Activated CD8-positive, alpha-beta memory T cell treated with anti-CD3 and anti-CD28 coated beads, Interleukin-2, amount 50 U/mL, for 1 hour (primary cell): Measurements from ENCODE around the gene FLT1.

ENCODE experiments used
- DNase-seq: peaks from one replicate; pipeline ENCODE4 v3.0.0-alpha.2; 2020; ENCODE audit errors: extremely low read depth

The FLT1 gene

DNA sequence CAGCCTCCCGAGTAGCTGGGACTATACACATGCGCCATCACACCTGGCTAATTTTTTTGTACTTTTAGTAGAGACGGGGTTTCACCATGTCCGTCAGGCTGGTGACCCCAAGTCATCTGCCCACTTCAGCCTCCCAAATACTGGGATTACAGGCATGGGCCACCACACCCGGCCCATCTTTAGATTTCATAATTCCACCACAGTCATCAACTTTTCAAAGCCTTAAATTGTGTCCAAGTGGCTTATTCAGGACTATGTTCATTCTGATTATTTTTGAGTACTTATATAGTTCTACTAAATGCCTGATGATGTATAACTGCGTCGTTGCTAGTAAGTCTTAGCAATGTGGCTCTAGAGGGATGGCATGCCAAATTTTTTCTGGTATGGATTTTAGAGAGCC is 36.9 kb downstream of the FLT1 start:
- DNase-seq = no peak

GRCh38 chr13:28457521-28457920 is 37.4 kb downstream of the FLT1 start:
- DNase-seq = no peak

DNA sequence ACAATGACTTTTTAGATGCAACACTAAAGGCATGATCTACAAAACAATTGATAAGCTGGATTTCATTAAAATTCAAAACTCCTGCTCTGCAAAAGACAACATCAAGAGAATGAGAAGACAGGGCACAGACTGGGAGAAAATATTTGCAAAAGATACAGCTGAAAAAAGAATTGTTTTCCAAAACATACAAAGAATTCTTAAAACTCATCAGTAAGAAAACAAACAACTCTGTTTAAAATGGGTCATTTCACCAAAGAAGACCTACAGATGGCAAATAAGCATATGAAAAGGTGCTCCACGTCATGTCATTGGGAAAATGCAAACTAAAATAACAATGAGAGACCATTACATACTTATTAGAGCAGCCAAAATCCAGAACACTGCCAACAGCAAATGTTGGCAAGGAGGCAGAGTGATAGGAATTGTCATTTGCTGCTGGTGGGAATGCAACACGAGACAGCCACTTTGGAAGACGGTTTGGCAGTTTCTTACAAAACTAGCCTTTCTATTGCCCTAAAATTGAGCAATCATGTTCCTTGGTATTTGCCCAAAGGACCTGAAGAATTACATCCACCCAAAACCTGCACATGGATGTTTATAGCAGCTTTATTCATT is 39.2 kb downstream of the FLT1 start:
- no peak for DNase-seq

DNA sequence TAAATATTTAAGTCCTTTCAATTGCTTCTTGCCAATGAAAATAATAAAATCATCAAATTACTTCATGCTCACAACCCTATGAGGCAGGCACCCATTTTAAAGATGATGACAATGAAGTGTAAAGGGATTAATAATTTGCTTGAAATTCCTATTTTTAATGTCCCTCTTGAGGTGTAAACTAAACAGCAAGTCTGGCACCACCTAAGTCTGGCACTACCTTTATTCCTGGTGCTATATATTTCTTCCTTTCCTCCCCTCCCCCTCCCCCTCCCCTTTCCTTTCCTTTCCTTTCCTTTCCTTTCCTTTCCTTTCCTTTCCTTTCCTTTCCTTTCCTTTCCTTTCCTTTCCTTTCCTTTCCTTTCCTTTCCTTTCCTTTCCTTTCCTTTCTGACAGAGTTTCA is 42.2 kb downstream of the FLT1 start:
- no peak for DNase-seq

GRCh38 chr13:28451482-28452217 is 43.3 kb downstream of the FLT1 start:
- DNase-seq = no peak

GRCh38 chr13:28449826-28450773 is 44.8 kb downstream of the FLT1 start:
- DNase-seq = no peak

DNA sequence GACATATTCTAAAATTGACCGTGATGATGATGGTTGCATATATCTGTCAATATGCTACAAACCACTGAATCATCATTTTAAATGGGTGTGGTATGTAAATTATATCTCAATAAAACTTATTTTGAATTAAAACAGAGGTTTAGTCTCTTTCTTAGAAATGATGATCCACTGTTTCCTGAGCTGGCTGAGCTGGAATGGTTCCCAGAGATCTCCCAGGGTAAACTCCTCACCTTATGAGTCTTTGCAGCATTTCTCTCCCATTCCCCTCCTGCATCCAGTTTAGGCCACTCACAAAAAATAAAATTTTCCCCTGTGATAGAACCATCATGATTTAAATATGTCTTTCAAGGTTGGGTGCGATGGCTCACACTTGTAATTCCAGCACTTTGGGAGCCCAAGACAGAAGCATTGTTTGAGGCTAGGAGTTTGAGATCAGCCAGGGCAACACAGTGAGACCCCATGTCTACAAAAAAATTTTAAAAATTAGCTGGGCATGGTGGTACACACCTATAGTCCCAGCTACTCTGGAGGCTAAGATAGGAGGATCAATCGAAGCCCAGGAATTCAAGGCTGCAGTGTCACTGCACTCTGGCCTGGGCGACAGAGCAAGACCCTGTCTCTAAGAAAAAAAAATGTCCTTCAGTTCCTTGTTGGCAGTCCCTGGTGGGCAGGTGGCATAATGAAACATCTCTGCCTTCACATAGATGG is 46.1 kb downstream of the FLT1 start:
- no peak for DNase-seq

DNA sequence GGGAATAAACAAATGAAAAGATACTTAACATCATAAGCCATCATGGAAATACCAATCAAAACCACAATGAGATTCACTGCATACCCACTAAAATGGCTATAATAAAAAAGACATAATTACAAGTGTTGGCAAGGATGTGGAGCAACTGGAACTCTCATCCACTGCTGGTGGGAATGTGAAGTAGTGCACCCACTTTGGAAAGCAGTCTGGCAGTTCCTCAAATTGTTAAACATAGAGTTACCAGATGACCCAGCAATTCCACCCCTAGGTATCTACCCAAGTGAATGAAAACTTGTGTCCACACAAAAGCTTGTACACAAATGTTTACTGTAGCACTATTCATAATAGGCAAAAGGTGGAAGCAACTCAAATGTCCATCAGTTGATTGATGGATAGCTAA is 46.9 kb downstream of the FLT1 start:
- no peak for DNase-seq

DNA sequence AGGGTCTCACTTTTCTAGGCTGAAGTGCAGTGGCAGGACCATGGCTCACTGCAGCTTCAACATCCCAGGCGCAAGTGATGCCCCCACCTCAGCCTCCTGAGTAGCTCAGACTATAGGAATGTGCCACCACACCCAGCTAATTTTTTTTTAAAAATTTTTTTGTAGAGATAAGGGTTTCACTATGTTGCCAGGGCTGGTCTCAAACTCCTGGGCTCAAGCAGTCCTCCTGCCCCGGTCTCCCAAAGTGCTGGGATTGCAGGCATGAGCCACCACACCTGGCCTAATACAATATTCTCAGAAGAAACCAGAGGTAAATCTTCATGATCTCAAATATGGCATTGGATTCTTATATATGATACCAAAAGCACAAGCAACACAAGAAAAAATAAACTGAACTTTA is 47.7 kb downstream of the FLT1 start:
- no peak for DNase-seq

DNA sequence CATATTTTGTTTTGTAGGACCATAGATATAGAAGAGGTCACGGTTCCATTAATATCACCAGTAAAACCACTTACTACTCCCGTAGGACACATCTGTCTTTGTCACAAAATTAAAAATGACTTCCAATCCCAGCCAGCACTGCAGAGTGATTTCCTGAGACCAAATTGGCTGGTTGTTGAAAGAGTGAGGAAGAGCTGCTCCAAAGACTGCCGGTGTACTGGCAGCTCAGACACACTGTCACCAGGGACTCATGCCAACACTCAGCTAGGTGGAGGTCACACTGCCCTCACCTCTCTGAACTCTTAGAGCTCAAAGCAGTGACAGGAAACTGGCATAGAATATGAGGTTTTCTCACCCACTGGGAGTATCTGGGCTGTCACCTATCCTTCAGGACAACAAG is 52.1 kb downstream of the FLT1 start:
- DNase-seq = no peak

- DNase-seq = no peak
Observed at GRCh38 chr13:28441529-28441928, 53.4 kb downstream of the FLT1 start.

GRCh38 chr13:28440774-28441504 is 54.0 kb downstream of the FLT1 start:
- DNase-seq = no peak

GRCh38 chr13:28438598-28439334 is 56.2 kb downstream of the FLT1 start:
- no peak for DNase-seq

GRCh38 chr13:28438067-28438466 is 56.9 kb downstream of the FLT1 start:
- DNase-seq = no peak

- DNase-seq = no peak
Observed at GRCh38 chr13:28435917-28436316, 59.0 kb downstream of the FLT1 start.

- no peak for DNase-seq
Observed at GRCh38 chr13:28434926-28435325, 60.0 kb downstream of the FLT1 start.

GRCh38 chr13:28432816-28433560 is 61.9 kb downstream of the FLT1 start:
- no peak for DNase-seq

- DNase-seq = no peak
Observed at GRCh38 chr13:28429685-28430290, 65.1 kb downstream of the FLT1 start.

DNA sequence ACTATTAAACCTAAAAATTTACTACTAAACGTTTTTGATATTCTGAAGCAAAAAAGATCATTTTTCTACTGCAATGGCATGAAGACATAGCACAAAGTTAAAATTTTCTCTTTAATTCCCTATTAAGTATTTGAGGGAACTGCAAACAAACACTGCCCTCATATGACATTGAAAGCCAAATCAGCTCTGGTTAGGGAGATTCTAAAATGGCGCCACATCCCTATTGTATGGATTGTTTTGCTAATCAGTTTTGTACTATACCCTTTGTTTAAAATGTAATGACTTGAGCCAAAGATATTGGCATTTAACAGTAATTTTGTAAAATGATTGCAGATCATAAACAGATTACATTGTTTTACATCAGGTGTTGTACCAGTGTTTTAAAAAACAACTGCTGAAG is 65.8 kb downstream of the FLT1 start:
- DNase-seq = no peak
